Activated gamma-delta T cell (primary cell): ENCODE results near the gene PUS10.
"Not testable (repeated sequence)": the region's sequence is repeated elsewhere in the genome, so short reads cannot be mapped to it uniquely, and the experiment has no call there.

ENCODE experiments used
- DNase-seq: peaks from one replicate; lab custom pipeline; 2025; lab: John Stamatoyannopoulos, UW

Gene PUS10

GRCh38 chr2:60932954-60933353 is 85.1 kb downstream of the PUS10 start:
- no peak for DNase-seq

- not testable (repeated sequence) for DNase-seq
These were observed 86.0 kb downstream of the PUS10 start for GRCh38 chr2:60932061-60932460.

- no peak for DNase-seq
These were observed 91.1 kb downstream of the PUS10 start for GRCh38 chr2:60926741-60927552.

- DNase-seq = no peak
These were observed 91.9 kb downstream of the PUS10 start for GRCh38 chr2:60925994-60926740.

- DNase-seq = no peak
These were observed 110.7 kb downstream of the PUS10 start for GRCh38 chr2:60907329-60907728.

- DNase-seq = no peak
These were observed 111.7 kb downstream of the PUS10 start for GRCh38 chr2:60906395-60906794.

GRCh38 chr2:60905867-60906266 is 112.2 kb downstream of the PUS10 start:
- DNase-seq = not testable (repeated sequence)

GRCh38 chr2:60901296-60901695 is 116.8 kb downstream of the PUS10 start:
- DNase-seq = not testable (repeated sequence)

GRCh38 chr2:60899892-60900249 is 118.2 kb downstream of the PUS10 start:
- DNase-seq = no peak

GRCh38 chr2:60899230-60899891 is 118.7 kb downstream of the PUS10 start:
- no peak for DNase-seq

- DNase-seq = no peak
These were observed 119.5 kb downstream of the PUS10 start for GRCh38 chr2:60898567-60898966.
